WTC11 (cell line): ENCODE measurements around the gene HAVCR2.

ENCODE experiments used
- CREM ChIP-seq: sonication (generic); formaldehyde crosslinking; IDR thresholded peaks from 2 replicates; pipeline ENCODE4 v1.8.1; 2022; ENCODE audit warnings: mild to moderate bottlenecking, missing genetic modification reagents, moderate library complexity
- CTCF ChIP-seq: fragments of 200-600 bp; IDR thresholded peaks from 2 replicates; pipeline ENCODE4 v1.8.0; 2022; ENCODE audit warnings: antibody characterized with exemption
- IRF2 ChIP-seq: sonication (generic); formaldehyde crosslinking; IDR thresholded peaks from 2 replicates; pipeline ENCODE4 v1.8.0; 2022; ENCODE audit warnings: low read depth, missing genetic modification reagents, borderline replicate concordance
- ZNF121 ChIP-seq: sonication (generic); formaldehyde crosslinking; IDR thresholded peaks from 2 replicates; pipeline ENCODE4 v1.8.0; 2023; ENCODE audit warnings: missing genetic modification reagents
- TF ChIP-seq, protein P1 (sequence below): sonication (generic); formaldehyde crosslinking; IDR thresholded peaks from 2 replicates; pipeline ENCODE4 v1.8.0; 2022; ENCODE audit warnings: mild to moderate bottlenecking, missing genetic modification reagents

GRCh38 chr5:157086751-157087359, 22.0 kb downstream of the HAVCR2 start:
- TF ChIP-seq CTCF (no peak), ZNF121 (CRISPR knock-in tag) (no peak), IRF2 (CRISPR knock-in tag) (no peak), CREM (CRISPR knock-in tag) (no peak)
- TF ChIP-seq, protein P1, sequence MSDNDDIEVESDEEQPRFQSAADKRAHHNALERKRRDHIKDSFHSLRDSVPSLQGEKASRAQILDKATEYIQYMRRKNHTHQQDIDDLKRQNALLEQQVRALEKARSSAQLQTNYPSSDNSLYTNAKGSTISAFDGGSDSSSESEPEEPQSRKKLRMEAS (CRISPR knock-in tag) = no peak
